Kidney epithelial cell (primary cell): ENCODE results near the gene LNX1. TPM values are rescaled to one million over a fixed set of nuclear protein-coding genes. Genes with fewer than 3 reads are reported as not detected.

Experiments
- DNase-seq: peaks from one replicate; pipeline ENCODE4 v3.0.0-alpha.2; 2010; ENCODE audit warnings: low read depth
- H3K27me3 ChIP-seq: 2 replicates; pipeline ENCODE4 v1.6.0; 2011; ENCODE audit warnings: low read length; ENCODE audit not compliant: control insufficient read depth, insufficient read depth
- H3K36me3 ChIP-seq: 2 replicates; pipeline ENCODE4 v1.5.1; 2011; ENCODE audit warnings: low read length; ENCODE audit not compliant: control insufficient read depth, insufficient read depth
- H3K4me3 ChIP-seq: 2 replicates; pipeline ENCODE4 v1.5.1; 2011; ENCODE audit warnings: low read depth, mild to moderate bottlenecking, control low read depth, low read length
- total RNA-seq: library from RNA; depleted of rRNA; stranded (reverse); fragments of >200 nt; gene quantifications from 2 replicates; pipeline ENCODE4 v1.2.3, GENCODE V29; 2015
- TF ChIP-seq, protein P1 (sequence below): IDR thresholded peaks from 2 replicates; pipeline ENCODE4 v1.5.1; 2011; ENCODE audit warnings: mild to moderate bottlenecking, moderate library complexity, low read length, control low read depth, inconsistent platforms; ENCODE audit not compliant: insufficient read depth, poor library complexity, severe bottlenecking

Gene LNX1
- total RNA-seq, 1 donor from 2014 or later = 6.9 TPM

DNA sequence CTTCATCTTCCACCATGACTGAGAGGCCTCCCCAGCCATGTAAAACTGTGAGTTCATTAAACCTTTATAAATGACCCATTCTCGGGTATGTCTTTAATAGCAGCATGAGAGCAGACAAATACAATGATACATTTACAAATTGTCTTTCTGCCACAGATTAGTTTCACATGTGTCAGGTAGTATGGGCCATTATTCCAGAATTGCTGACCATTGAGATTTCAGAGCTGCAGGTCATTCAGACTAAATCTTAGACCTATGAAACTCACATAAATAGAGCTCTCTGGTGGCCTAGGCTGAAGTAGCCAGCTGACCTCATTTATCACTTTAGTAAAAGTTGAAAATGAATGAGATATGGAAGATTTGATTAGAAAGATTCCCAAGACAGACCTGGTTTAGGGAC, 108.0 kb downstream of the LNX1 start:
- Histone ChIP-seq H3K27me3 (no peaks in the 10 kb centered on the region), H3K4me3 (no peak overlapping the region), H3K36me3 (no peaks in the 10 kb centered on the region)
- TF ChIP-seq, protein P1, sequence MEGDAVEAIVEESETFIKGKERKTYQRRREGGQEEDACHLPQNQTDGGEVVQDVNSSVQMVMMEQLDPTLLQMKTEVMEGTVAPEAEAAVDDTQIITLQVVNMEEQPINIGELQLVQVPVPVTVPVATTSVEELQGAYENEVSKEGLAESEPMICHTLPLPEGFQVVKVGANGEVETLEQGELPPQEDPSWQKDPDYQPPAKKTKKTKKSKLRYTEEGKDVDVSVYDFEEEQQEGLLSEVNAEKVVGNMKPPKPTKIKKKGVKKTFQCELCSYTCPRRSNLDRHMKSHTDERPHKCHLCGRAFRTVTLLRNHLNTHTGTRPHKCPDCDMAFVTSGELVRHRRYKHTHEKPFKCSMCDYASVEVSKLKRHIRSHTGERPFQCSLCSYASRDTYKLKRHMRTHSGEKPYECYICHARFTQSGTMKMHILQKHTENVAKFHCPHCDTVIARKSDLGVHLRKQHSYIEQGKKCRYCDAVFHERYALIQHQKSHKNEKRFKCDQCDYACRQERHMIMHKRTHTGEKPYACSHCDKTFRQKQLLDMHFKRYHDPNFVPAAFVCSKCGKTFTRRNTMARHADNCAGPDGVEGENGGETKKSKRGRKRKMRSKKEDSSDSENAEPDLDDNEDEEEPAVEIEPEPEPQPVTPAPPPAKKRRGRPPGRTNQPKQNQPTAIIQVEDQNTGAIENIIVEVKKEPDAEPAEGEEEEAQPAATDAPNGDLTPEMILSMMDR = no peak
- no peak for DNase-seq

DNA sequence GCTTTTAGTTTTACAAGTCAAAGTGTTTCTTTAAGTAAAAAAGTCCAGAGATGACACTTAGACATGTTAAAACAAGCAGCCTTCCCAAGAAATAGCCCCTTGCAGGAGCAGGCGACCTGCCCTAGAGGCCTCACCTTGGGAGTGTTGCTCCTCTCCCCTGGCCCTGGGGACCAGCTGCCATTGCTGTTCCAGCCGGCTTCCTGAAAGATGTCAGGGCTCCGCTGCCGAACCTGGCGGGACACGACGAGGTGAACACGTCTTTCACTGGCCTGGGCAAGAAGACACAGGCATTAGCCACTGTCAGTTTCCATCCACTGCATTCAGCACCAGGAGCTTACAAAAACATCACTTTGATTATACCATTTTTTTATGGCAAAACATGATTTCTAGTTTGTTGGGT, 109.7 kb downstream of the LNX1 start:
- Histone ChIP-seq H3K36me3 (no peaks in the 10 kb centered on the region), H3K27me3 (no peaks in the 10 kb centered on the region), H3K4me3 (no peak overlapping the region)
- no peak for DNase-seq
- TF ChIP-seq, protein P1 = no peak

DNA sequence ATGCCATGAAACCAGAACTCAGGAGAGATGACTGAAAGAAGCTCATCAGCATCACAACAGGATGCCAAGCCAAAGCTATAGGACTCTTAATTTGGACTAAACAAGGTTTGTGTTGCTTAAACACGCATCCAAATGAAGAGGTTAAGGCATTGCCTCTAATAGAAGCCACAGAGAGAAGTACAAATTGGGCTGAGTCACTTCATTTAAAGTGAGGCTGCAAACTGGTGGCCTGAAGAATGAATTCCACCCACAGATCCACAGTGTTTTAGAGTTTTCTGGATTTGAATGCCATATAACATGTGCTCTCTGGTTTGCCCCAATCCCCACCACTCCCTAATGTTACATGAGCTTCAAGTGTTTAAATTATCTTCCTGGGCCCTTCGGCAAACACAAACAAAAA, 110.4 kb downstream of the LNX1 start:
- TF ChIP-seq, protein P1 = no peak
- Histone ChIP-seq H3K4me3 (no peak overlapping the region), H3K27me3 (no peaks in the 10 kb centered on the region), H3K36me3 (no peaks in the 10 kb centered on the region)
- DNase-seq = no peak

DNA sequence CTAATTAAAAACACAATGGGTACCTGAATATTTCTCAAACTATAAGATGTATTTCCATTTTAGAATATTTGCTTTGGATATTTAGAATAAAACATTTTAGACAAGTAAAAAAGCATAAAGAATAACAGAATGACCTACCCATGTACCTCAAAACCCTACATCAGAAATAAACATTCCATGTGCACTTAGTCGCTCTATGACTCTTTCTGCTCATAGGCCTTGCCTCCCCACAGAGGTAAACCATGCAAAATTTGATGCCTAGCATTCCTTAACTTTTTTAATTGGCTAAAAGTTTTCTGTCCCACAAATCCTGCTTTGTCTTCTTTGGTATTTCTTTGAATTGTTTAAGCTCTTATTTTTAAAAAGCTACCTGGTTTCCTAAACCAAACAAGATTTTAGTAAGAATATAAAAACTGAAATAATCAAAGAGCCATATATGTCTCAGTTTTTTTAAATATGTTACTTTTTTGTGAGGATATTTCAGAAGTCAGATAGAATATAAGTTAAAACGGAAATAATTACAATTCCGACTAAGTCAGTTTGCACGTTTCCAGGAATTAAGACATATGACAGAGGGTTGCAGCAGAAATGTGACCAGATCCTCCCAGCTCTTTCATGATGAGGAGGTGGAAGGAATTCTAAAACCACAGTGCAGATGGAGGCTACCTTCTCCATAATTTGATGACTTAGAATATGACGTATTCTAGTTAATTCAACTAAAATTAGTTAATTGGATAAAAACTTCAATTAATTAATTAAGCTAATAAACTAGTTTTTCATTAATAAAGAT, 111.4 kb downstream of the LNX1 start:
- no peaks in the 10 kb centered on the region for H3K27me3 ChIP-seq
- no peak overlapping the region for H3K4me3 ChIP-seq
- TF ChIP-seq, protein P1 = no peak
- no peak for DNase-seq
- no peaks in the 10 kb centered on the region for H3K36me3 ChIP-seq

DNA sequence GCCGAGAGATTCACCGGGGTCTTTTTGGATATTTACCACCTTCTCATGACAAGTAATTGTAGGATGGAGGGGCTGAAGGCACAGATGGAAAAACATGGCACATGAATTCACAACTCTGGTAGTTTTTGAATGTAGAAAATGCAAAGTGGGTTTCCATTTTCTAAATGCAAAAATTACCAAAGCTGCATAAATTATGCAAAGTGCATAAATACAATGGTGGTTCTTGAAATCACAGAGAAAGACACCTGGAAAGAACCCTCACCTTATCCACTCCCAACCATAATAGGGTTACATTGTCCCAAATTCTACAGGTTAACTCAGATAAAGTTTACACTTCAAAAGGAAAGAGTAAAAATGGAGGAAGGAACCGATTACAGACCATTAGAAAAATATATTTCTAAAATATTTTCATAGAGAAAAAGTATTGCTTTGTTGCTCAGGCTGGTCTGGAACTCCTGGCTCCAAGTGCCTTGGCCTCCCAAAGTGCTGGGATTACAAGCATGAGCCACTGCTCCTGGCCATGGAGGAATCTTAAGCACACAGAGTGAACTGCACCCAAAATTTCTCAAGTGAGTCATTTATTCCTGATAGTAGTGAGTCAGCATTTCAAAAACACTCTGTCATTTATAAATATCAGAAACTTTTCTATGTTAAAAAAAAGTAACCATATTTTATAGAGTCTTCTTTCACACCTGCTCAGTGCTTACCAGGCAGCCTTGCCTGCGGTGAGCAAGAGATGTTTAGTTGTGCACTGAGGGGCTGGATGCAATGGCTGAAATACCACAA, 112.4 kb downstream of the LNX1 start:
- Histone ChIP-seq H3K4me3 (no peak overlapping the region), H3K36me3 (no peaks in the 10 kb centered on the region), H3K27me3 (no peaks in the 10 kb centered on the region)
- TF ChIP-seq, protein P1 = no peak
- no peak for DNase-seq

DNA sequence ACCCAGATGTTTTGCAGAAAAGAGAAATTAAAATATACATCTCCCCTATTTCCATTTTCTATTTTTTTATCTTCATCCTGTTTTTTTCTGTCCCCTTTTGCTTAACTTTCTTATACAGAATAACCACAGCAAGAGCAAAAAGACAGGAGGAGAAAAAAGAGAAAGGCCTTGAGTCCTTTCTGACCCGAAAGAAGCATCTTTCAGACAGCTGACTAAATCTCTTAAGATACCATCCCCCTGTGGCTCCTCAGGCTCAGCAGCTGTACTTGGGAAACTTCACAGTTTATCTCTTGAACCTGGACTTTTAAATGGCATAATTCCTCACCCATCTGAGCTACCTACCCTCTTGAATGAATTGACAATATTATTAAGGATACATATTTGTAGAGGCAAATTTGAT, 113.7 kb downstream of the LNX1 start:
- H3K4me3 ChIP-seq = no peak overlapping the region
- H3K27me3 ChIP-seq = no peaks in the 10 kb centered on the region
- H3K36me3 ChIP-seq = no peaks in the 10 kb centered on the region
- TF ChIP-seq, protein P1 = no peak
- no peak for DNase-seq
